Panc1 (cell line): ENCODE measurements around the gene MED16. TPM values are rescaled to one million over a fixed set of nuclear protein-coding genes. Genes with fewer than 3 reads are reported as not detected.

Experiments
- ATAC-seq: fragments of 200-7000 bp; cut with Tn5 transposase; 2 replicates; pipeline ENCODE4 v1.9.1; 2020; ENCODE audit warnings: mild to moderate bottlenecking, moderate library complexity
- BruUV-seq: library from RNA; stranded (reverse); fragments of 400-500 nt; replicated peaks from 2 replicates; lab custom pipeline; 2021; lab: Mats Ljungman, UMichigan
- CTCF ChIA-PET: fragments of 300-600 bp; sonication (Branson Sonifier 250); formaldehyde crosslinking; loops from one replicate; lab custom pipeline; 2022; ENCODE audit warnings: antibody characterized with exemption; lab: Charles Lee
- POLR2A ChIA-PET: fragments of 300-600 bp; sonication (Branson Sonifier 250); formaldehyde crosslinking; loops from one replicate; lab custom pipeline; 2022; ENCODE audit warnings: antibody characterized with exemption; lab: Charles Lee
- DNase-seq: peaks from one replicate; pipeline ENCODE4 v3.0.0-alpha.2; 2010; ENCODE audit warnings: low read depth, low spot score
- H3K27ac ChIP-seq: 2 replicates; pipeline ENCODE4 v1.5.1; 2011; ENCODE audit warnings: mild to moderate bottlenecking, low read length, inconsistent platforms
- H3K27me3 ChIP-seq: fragments of 200-500 bp; sonication (Bioruptor generic); 2 replicates; pipeline ENCODE4 v1.6.0; 2014; ENCODE audit warnings: low read length, inconsistent platforms; ENCODE audit not compliant: control insufficient read depth, insufficient read depth
- H3K36me3 ChIP-seq: fragments of 200-500 bp; sonication (Bioruptor generic); 2 replicates; pipeline ENCODE4 v1.5.1; 2014; ENCODE audit warnings: inconsistent platforms, mild to moderate bottlenecking, low read length, moderate library complexity; ENCODE audit not compliant: control insufficient read depth, insufficient read depth
- H3K4me1 ChIP-seq: 2 replicates; pipeline ENCODE4 v1.5.1; 2011; ENCODE audit warnings: inconsistent platforms, mild to moderate bottlenecking, low read length, moderate library complexity; ENCODE audit not compliant: control insufficient read depth, insufficient read depth
- H3K4me3 ChIP-seq, 2 experiments: 2 replicates each; pipeline ENCODE4 v1.5.1; 2011 to 2012; ENCODE audit warnings: low read depth in 2 of 2, low read length in 2 of 2, mild to moderate bottlenecking in 2 of 2, inconsistent platforms in 1 of 2, moderate library complexity in 1 of 2
- H3K9me3 ChIP-seq: fragments of 200-500 bp; sonication (Bioruptor generic); 2 replicates; pipeline ENCODE4 v1.5.1; 2014; ENCODE audit warnings: low read depth, mild to moderate bottlenecking, inconsistent platforms, low read length, moderate library complexity; ENCODE audit not compliant: control insufficient read depth, insufficient read depth
- POLR2AphosphoS5 ChIP-seq: IDR thresholded peaks from 2 replicates; pipeline ENCODE4 v1.6.1; 2012; ENCODE audit warnings: mild to moderate bottlenecking, low read depth, low read length, moderate library complexity
- SIN3A ChIP-seq: IDR thresholded peaks from 2 replicates; pipeline ENCODE4 v1.6.1; 2012; ENCODE audit warnings: low read depth, mild to moderate bottlenecking, low read length, moderate library complexity, borderline replicate concordance; ENCODE audit not compliant: insufficient read depth
- TCF7L2 ChIP-seq: IDR thresholded peaks from 2 replicates; pipeline ENCODE4 v1.6.1; 2011; ENCODE audit warnings: mild to moderate bottlenecking, low read depth, low read length, inconsistent platforms
- in situ Hi-C: cut with HindIII; loops from 2 replicates; pipeline ENCODE4 v1.10.0; 2016; ENCODE audit warnings: low sequenced_read_pairs, low pct_unique_long_range_greater_than_20kb
- intact Hi-C: fragments of 100-400 bp; cut with micrococcal nuclease; formaldehyde crosslinking; loops from one replicate; pipeline ENCODE4 v1.10.0; 2022; ENCODE audit not compliant: unreplicated experiment
- total RNA-seq: library from RNA; stranded (reverse); gene quantifications from one replicate; pipeline ENCODE4 v1.2.1, GENCODE V29; 2021; ENCODE audit not compliant: unreplicated experiment
- TF ChIP-seq, protein P1 (sequence below), 2 experiments: IDR thresholded peaks; 2 replicates each; pipeline ENCODE4 v1.6.1; 2011 to 2012; ENCODE audit warnings: low read depth in 2 of 2, control low read depth in 1 of 2, low read length in 1 of 2, mild to moderate bottlenecking in 1 of 2, moderate library complexity in 1 of 2; ENCODE audit not compliant: insufficient read depth in 1 of 2
- TF ChIP-seq, protein P2 (sequence below): fragments of 450-650 bp; IDR thresholded peaks from 2 replicates; pipeline ENCODE4 v1.5.1; 2017; ENCODE audit warnings: mild to moderate bottlenecking

Gene MED16
- total RNA-seq, 1 experiment from 2014 or later, result 39.5 TPM

DNA sequence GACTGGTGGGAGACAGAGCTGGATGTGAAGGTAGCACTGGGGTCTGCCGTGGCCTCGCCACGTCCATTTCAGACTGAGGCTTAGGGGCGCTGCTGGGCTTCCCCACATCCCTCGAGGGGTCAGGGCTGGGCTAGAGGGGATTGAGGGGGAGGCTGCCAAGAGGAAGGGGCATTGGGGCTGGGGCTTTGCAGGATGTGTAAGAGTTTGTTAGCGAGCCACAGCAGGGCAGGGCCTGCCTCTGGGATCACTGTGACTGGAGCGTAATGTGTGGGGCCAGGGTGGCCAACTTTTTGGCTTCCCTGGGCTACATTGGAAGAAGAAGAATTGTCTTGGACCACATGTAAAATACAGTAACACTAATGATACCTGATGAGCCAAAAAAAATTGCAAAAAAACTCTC is 46.9 kb upstream of the MED16 start:
- H3K9me3 ChIP-seq, result no peaks in the 10 kb centered on the region
- H3K36me3 ChIP-seq, result no peaks in the 10 kb centered on the region
- POLR2A ChIA-PET, result no interaction called here
- TF ChIP-seq, protein P1, sequence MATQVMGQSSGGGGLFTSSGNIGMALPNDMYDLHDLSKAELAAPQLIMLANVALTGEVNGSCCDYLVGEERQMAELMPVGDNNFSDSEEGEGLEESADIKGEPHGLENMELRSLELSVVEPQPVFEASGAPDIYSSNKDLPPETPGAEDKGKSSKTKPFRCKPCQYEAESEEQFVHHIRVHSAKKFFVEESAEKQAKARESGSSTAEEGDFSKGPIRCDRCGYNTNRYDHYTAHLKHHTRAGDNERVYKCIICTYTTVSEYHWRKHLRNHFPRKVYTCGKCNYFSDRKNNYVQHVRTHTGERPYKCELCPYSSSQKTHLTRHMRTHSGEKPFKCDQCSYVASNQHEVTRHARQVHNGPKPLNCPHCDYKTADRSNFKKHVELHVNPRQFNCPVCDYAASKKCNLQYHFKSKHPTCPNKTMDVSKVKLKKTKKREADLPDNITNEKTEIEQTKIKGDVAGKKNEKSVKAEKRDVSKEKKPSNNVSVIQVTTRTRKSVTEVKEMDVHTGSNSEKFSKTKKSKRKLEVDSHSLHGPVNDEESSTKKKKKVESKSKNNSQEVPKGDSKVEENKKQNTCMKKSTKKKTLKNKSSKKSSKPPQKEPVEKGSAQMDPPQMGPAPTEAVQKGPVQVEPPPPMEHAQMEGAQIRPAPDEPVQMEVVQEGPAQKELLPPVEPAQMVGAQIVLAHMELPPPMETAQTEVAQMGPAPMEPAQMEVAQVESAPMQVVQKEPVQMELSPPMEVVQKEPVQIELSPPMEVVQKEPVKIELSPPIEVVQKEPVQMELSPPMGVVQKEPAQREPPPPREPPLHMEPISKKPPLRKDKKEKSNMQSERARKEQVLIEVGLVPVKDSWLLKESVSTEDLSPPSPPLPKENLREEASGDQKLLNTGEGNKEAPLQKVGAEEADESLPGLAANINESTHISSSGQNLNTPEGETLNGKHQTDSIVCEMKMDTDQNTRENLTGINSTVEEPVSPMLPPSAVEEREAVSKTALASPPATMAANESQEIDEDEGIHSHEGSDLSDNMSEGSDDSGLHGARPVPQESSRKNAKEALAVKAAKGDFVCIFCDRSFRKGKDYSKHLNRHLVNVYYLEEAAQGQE (IDR thresholded peaks at IDR 0.05; ENCODE audit: insufficient read depth in 1 of 2, low read depth in 2 of 2, low read length in 1 of 2), result no peak
- TF ChIP-seq SIN3A (no peak), TCF7L2 (no peak), POLR2AphosphoS5 (no peak)
- TF ChIP-seq, protein P2, sequence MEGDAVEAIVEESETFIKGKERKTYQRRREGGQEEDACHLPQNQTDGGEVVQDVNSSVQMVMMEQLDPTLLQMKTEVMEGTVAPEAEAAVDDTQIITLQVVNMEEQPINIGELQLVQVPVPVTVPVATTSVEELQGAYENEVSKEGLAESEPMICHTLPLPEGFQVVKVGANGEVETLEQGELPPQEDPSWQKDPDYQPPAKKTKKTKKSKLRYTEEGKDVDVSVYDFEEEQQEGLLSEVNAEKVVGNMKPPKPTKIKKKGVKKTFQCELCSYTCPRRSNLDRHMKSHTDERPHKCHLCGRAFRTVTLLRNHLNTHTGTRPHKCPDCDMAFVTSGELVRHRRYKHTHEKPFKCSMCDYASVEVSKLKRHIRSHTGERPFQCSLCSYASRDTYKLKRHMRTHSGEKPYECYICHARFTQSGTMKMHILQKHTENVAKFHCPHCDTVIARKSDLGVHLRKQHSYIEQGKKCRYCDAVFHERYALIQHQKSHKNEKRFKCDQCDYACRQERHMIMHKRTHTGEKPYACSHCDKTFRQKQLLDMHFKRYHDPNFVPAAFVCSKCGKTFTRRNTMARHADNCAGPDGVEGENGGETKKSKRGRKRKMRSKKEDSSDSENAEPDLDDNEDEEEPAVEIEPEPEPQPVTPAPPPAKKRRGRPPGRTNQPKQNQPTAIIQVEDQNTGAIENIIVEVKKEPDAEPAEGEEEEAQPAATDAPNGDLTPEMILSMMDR, result no peak
- no peak overlapping the region for H3K4me3 ChIP-seq
- in situ Hi-C loops, result no loop called here
- no peak for ATAC-seq
- H3K27ac ChIP-seq, result 0 out of 2 replicates have a peak overlapping the region, but pooled peaks have one; percentile 61
- H3K27me3 ChIP-seq, result no peaks in the 10 kb centered on the region
- CTCF ChIA-PET, result no interaction called here
- peaks cover 7% of the 10 kb centered on the region for H3K4me1 ChIP-seq
- intact Hi-C loops, result no loop called here
- no peak for DNase-seq
- BruUV-seq, result no TSS peak

DNA sequence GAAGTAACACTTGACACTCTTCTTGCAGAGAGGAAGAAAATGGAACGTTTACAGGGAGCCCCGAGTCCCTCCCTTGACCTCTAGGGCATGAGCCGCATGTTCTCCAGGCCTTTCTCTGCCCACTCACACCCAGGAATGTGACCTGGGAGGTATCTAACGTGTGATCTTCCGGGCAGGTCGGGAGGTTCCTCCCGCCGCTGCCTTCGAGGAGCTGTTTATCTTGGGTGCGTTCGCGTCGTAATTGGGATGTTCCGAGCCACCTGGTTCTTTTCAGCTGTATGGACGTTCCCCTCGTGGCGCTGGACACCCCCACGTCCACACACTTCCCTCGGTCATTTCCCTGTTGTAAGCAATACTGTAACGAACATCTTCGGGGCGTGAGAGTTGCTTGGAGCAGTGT is 46.5 kb upstream of the MED16 start:
- DNase-seq (no peak), ATAC-seq (no peak)
- ChIA-PET CTCF (no interaction called here), POLR2A (no interaction called here)
- TF ChIP-seq SIN3A, result no peak
- TF ChIP-seq POLR2AphosphoS5, result no peak
- TF ChIP-seq TCF7L2, result no peak
- TF ChIP-seq, protein P2, result no peak
- TF ChIP-seq, protein P1 (IDR thresholded peaks at IDR 0.05; ENCODE audit: insufficient read depth in 1 of 2, low read depth in 2 of 2, low read length in 1 of 2), result no peak
- no peak overlapping the region for H3K27ac ChIP-seq
- H3K4me1 ChIP-seq, result peaks cover 12% of the 10 kb centered on the region
- in situ Hi-C loops (no loop called here), intact Hi-C loops (no loop called here)
- H3K4me3 ChIP-seq, result no peak overlapping the region
- no peaks in the 10 kb centered on the region for H3K9me3 ChIP-seq
- BruUV-seq, result no TSS peak
- no peaks in the 10 kb centered on the region for H3K36me3 ChIP-seq
- no peaks in the 10 kb centered on the region for H3K27me3 ChIP-seq
